GM15510 (cell line): Measurements from ENCODE around the gene TPCN2.

ENCODE experiments used
- POLR2A ChIP-seq: IDR thresholded peaks from 3 replicates; pipeline ENCODE4 v1.6.1; 2011; ENCODE audit warnings: borderline replicate concordance; ENCODE audit not compliant: insufficient read length; ENCODE audit errors: extremely low read depth

TPCN2 gene

DNA sequence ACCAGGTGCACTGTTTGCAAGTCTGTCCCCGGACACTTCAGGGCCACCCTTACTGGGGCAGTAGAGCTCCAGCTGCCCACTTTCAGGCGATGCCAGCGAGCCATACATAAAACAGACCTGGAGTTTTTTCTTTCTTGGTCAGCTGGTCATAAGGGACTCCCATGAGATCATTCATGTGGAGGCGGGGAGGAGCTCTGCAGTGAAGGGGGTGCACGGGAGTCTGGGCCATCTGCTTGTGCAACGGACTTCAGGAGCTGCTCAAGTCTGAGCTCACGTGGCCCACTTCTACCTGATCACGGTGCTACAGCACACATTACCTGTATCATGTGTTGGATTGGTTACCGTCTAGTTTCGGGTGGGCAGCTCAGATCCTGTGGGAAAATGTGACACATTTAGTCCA, 26.5 kb upstream of the TPCN2 start:
- TF ChIP-seq POLR2A, result no peak

DNA sequence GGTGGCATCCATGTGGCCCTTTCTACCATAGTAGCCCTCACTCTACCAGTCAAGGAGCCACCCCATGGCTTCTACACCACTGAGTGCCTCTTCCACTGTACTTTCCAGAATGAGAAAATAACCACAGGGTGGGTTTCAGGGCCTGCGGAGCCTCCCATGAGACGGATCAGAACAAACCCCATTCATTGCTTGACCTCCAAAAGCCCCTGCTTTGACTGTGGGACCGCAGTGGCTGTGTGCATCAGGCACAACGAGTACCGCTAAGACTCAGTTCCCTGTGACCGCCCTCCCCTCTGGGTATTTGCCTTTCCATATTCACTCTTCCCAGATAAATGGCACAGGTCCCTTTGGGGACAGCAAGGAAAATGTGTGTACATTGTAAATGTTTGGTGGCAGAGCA, 24.2 kb upstream of the TPCN2 start:
- TF ChIP-seq POLR2A, result no peak

DNA sequence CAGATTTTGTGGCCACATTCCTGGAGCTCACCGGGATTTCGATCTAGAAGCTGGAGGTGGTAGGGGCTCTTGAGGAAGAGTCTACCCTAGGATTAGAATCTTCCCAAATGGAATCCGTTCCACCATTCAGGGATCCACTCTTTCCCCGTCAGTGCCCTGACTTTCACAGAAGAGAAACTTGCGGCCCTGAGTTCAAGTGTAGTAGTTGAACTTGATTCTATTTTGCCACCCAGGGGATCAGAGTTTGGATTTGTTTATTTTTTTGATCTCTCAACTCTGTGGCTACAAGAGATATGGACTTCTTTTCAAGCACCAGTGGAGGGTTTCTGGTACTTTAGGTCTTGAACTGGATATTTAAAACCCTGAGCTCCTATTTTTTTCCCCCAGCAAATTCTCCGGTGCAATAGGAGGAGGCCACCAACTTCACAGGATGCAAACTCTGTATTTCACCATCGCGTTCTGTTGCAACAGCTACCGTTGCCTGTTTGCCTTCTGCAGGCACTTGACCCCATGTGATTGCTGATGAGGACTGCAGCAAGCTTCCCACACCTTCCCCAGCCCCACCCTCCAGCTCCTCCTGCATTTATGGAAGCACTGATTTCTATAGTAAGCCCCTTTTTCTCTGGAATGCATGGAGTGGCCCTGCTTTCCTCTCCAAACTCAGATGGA, 20.9 kb upstream of the TPCN2 start:
- no peak for TF ChIP-seq POLR2A

DNA sequence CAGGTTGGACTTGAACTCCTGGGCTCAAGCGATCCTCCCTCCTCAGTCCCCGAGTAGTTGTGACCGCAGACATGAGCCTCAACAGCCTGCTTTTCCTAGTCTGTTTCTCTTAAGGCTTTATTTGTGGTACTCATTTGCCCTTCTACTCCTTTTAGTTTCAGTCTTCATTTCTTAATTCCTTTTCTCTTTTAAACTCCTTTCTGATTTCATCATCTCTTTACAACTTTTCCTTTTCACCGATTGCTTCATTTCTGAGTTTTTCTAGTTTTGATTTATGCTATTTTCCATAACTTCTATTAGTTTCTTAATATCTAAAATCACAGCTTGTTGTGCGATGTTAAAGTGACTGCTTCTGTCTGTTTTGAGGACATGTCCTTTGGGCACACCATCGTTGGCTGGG, 18.4 kb upstream of the TPCN2 start:
- TF ChIP-seq POLR2A, result no peak

DNA sequence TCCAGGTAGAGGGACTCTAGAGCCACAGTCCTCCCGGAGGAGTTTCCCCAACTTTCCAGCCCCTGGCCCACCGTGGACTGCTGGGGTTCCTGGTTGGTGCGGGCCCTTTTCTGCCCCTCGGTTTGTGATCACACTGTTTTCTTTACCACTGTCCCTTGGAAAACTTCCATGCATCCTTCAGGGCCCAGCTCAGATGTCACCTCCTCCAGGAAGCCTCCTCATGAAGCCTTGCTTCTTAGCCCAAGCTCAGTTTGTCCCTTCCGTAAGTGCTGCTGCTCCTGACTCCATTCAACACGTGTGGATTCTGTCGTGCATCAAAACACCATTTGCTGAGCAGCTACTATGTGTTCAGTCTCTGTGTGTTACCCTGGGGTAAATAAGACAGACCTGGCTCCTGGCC, 15.9 kb upstream of the TPCN2 start:
- no peak for TF ChIP-seq POLR2A

DNA sequence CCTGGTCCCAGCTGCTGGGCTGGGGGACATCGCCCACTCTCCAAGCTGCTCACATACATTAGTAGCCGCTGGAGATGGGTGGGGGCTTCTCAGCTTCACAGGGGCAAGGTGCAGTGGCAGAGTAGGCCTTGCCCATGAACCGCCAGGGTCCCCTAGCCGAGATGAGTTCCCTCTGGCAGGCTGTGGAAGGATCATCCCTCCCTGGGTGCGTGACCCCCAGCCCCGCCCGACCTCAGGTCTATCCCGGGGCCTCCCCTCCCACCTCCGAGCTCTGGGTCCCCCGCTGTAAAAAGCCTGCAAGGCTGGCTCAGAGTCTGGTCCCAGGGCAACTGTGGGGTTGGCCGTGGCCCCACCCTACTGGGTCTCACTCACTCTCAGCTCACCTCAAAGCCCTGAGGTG, 15.3 kb upstream of the TPCN2 start:
- no peak for TF ChIP-seq POLR2A

DNA sequence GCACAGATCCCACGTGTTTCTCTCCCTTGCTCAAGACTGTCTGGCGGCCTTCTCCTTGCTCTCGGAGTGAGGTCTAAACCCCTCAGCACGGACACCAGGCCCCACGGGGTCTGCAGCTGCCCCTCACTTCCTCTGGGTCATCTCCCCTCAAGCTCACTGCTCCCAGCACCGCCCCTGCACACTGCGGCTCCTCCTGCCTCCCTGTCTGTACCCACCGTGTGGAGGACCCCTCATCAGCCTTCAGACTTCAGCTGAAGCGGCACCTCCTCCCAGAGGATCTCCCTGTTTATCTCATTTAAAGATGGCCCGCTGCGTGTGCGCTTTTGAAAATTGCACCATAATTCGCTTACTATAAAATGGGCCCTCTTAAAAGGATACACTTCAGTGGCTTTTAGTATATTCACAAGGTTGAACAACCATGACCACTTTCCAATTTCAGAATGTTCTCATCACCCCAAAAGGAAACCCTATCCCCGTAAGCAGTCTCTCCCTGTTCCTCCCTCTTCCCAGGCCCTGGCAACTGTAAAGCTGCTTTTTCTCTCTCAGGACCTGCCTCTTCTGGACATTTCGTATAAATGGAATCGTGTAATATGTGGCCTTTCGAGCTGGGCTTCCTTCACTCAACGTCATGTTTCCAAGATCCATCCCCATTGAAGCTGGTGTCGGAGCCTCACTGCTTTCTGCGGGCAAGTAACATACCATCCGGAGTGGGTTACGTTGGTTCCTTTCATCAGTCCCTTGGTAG, 14.4 kb upstream of the TPCN2 start:
- no peak for TF ChIP-seq POLR2A

DNA sequence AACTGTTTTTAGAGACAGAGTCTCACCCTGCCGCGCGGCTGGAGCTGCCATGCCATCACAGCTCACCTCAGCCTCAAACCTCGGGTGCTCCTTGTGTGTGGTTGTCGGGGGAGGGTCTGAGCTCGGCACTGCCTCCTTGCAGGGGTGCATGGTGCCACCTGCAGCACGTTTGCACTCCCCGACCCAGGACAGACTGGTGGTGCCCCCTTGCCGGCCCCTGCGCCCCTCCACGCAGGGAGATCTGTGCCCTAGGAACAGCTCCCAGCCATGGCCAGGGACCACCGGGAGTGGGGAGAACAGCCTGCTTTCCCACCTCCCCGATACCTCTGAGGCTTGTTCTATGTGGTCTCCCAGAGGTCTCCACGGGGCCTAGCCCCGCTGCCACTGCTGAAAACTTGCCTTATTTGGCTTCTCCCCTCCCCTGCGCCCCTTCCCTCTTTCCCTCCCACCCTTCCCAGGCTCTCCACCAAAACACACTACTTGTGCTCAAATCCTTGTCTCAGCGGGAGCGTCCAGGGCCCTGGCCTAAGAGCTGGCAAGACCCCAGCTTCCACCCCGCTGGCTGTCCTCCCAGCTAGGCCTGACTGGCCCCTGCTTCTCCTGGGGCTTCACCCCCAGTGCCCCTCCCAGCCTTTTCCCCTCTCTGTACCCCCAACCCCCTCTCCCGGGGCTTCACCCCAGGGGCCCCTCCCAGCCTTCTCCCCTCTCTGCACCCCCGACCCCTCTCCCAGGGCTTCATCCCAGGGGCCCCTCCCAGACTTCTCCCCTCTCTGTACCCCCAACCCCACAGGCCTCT, 13.4 kb upstream of the TPCN2 start:
- TF ChIP-seq POLR2A, result no peak

DNA sequence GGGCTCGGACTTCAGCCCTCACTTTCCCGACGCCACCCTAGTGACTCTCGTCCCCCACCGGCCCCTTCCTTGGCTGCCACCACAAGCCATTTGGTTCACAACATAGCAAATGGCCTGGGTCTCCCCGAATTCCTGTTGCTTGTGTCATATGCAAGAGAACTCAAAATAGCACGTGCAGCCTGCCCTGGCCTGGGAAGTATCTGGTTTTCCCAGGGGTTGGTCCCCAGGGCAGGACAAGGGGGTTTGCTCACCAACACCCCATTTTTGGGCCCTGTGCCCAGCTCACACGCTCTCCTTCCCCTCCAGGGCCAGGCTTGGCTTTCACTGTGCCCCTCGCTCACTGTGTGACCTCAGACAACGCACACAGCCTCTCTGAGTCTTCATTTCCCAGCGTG, 12.8 kb upstream of the TPCN2 start:
- no peak for TF ChIP-seq POLR2A

DNA sequence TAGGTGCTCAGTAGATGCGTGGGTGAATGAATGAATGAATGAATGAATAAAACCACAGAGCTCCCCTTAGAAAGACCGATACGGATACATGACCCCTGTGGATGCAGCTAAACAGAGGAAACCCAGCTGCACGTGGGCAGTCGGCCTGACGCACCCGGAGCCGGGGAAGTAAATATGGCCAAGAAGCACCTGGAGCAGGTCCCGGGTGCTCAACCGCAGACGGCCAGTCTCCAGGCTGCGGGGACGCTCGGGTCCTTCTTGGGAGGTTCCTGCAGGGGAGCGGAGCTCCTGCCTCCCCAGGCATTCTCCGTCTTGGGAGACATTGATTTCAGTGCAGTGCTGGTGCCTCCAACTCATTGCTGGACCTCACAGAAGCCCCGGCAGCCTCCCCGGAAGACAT, 11.7 kb upstream of the TPCN2 start:
- no peak for TF ChIP-seq POLR2A

DNA sequence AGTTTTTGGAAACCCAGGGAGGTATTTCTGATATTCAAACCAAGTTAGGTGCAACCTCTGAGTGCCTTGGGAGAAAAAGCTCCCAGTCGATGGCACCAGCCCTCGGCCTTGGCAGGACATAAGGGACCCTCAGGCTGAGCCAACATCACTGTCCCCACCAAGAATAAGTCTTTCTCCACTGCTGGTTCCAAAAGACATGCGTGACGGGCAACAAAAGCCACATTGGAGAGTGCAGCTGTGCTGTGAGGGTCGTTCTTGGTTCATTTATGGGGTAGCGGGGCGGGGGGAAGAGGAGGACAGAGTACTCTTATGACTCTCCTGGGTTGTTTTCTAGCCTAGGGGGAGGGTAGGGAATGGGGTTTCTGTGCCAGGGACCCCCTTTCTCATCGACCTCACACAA, 11.2 kb upstream of the TPCN2 start:
- TF ChIP-seq POLR2A, result no peak

DNA sequence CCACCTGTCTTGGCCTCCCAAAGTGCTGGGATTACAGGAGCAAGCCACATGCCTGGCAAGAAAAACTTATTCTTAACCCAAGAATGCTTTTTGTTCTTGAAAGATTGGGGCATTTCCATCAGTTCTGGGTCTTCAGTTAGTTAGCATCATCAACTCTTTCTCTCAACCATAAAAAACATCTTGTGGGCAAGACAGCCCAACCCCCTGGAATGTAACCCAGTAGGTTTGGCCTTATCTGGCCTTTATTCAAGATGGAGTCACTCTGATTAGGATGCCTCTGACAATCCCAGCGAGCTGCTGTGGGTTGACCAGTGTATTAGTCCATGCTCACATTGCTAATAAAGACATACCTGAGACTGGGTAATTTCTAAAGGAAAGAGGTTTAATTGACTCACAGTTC, 9.2 kb upstream of the TPCN2 start:
- no peak for TF ChIP-seq POLR2A

DNA sequence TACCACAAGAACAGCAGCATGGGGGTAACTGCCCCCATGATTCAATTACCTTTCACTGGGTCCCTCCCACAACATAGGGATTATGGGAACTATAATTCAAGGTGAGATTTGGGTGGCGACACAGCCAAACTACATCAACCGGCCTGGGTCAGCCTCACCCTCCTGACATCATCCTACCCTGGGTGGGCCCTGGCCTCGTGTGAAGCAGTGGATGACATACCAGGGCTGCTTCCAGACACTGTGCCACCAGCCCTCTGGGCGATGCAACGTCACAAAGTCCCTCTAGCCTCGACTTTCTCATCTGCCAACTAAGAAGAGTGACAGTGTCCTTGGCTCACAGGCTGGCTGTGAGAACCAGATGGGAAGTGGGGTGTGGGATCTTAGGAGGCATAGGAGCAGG, 8.7 kb upstream of the TPCN2 start:
- no peak for TF ChIP-seq POLR2A

DNA sequence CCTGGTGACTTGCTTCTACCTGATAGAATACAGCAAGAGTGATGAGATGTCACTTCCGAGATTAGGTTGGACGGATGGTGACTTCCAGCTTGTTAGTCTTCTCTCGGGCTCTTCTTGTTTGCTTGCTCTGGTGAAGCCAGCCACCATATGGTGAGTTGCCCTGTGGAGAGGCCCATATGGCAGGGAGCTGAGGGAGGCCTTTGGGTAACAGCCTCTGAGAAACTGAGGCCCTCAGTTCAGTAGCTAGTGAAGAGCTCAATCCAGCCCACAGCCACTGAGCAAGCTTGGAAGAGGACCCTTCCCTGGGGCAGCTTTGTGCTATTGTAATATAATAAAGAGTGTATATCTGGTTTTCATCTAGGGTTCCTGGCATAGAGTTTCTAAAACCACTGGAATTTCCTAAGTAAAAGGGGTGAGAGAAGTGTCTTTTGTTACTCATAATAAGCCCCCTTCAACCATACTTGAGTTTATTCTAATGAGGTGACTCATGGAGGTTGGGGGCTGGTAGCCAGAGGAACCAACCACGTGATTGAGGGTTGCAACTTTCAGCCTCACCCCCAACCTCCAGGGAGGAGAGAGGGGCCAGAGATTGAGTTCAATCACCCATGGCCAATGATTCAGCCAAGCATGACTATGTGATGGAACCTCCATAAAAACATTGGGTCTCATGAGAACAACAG, 8.0 kb upstream of the TPCN2 start:
- no peak for TF ChIP-seq POLR2A

DNA sequence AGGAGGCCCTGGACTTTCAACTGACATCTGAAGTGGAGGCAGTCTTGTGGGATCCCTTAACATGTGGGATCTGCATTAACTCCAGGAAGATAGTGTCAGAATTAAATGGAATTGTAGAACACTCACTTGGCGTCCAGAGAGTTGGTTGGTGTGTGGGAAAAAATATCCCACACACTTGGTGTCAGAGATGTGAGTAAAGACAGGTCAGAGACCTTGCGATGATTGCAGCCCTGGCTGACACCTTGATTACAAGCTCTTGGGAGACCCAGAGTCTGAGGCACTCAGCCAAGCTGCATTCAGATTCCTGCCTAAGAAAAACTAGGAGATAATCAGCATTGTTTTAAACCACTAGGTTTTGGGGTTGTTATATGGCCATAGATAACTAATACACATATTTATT, 7.2 kb upstream of the TPCN2 start:
- TF ChIP-seq POLR2A, result no peak
